ENCODE results near the gene BICD1.

GRCh38 chr12:32431025-32431424 lies 324.4 kb downstream of the BICD1 start:
- TF ChIP-seq TEAD4 (IDR thresholded peaks at IDR 0.05) (no peak), EP300 (IDR thresholded peaks at IDR 0.05; ENCODE audit: borderline replicate concordance) (no peak), CEBPB (IDR thresholded peaks at IDR 0.05) (no peak), YY1 (IDR thresholded peaks at IDR 0.05; ENCODE audit: low read depth) (no peak), TCF12 (IDR thresholded peaks at IDR 0.05; ENCODE audit: low read depth) (no peak), RAD21 (IDR thresholded peaks at IDR 0.05; ENCODE audit: low read depth) (no peak), NFIC (IDR thresholded peaks at IDR 0.05) (no peak), TAF1 (IDR thresholded peaks at IDR 0.05; ENCODE audit: low read depth) (no peak), MAX (IDR thresholded peaks at IDR 0.05) (no peak)
